Ovary (tissue), 3 donors: Measurements from ENCODE around the gene PLA2G4F.

Source experiments
- EP300 ChIP-seq: sonication (generic); formaldehyde crosslinking; IDR thresholded peaks from one replicate; pipeline ENCODE4 v1.6.1; 2017; ENCODE audit warnings: antibody characterized with exemption
- TF ChIP-seq, protein P1 (sequence below), 3 donors: fragments of 450-650 bp in 2 of 3; fragments of 200-600 bp in 1 of 3; IDR thresholded peaks; one replicate each; pipeline versions ENCODE4 v1.5.1 to v1.8.0; 2016 to 2022; ENCODE audit warnings: antibody characterized with exemption in 3 of 3, mild to moderate bottlenecking in 1 of 3
- donor health status: DM: no; HTN: no; CAD: no.

DNA sequence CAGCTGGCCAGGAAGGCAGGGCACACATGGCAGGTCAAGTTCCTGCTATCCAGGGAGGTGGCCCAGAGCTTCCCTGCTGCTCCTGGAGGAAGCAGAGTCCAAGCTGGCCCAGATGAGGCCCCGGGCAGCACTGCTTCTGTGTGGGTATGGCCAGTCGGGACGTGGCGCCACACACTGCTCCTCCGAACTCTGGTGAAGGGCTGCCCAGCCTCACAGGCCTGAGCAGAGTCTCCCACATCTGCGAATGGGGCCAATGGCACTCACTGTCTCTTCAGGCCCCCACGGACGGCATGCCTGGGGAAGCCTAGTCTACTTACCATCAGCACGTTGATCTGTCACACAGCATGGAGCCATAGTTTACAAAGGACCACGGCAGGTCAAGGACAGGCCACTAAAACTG, 2.5 kb upstream of the PLA2G4F start:
- no peak for TF ChIP-seq EP300
- TF ChIP-seq, protein P1, sequence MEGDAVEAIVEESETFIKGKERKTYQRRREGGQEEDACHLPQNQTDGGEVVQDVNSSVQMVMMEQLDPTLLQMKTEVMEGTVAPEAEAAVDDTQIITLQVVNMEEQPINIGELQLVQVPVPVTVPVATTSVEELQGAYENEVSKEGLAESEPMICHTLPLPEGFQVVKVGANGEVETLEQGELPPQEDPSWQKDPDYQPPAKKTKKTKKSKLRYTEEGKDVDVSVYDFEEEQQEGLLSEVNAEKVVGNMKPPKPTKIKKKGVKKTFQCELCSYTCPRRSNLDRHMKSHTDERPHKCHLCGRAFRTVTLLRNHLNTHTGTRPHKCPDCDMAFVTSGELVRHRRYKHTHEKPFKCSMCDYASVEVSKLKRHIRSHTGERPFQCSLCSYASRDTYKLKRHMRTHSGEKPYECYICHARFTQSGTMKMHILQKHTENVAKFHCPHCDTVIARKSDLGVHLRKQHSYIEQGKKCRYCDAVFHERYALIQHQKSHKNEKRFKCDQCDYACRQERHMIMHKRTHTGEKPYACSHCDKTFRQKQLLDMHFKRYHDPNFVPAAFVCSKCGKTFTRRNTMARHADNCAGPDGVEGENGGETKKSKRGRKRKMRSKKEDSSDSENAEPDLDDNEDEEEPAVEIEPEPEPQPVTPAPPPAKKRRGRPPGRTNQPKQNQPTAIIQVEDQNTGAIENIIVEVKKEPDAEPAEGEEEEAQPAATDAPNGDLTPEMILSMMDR (IDR thresholded peaks at IDR 0.05) = no peak
